Transverse colon (tissue), 4 donors: ENCODE data around the gene ABCA1.

Experiments
- CTCF ChIP-seq, 5 experiments: fragments of 200-600 bp in 3 of 5; fragments of 450-650 bp in 2 of 5; sonication (generic) in 3 of 5; IDR thresholded peaks; 1 replicate in 2 of 5; 2 replicates in 3 of 5; pipeline ENCODE4 v1.5.1; 2016 to 2017; ENCODE audit warnings: antibody characterized with exemption in 5 of 5, inconsistent platforms in 3 of 5, mild to moderate bottlenecking in 2 of 5, moderate library complexity in 1 of 5
- POLR2A ChIP-seq: fragments of 450-650 bp; IDR thresholded peaks from one replicate; pipeline ENCODE4 v1.6.1; 2016; ENCODE audit warnings: antibody characterized with exemption, mild to moderate bottlenecking, moderate library complexity
- POLR2AphosphoS5 ChIP-seq, 3 donors: sonication (generic); formaldehyde crosslinking; IDR thresholded peaks; one replicate each; pipeline ENCODE4 v1.6.1; 2016; ENCODE audit warnings: antibody characterized with exemption in 3 of 3

DNA sequence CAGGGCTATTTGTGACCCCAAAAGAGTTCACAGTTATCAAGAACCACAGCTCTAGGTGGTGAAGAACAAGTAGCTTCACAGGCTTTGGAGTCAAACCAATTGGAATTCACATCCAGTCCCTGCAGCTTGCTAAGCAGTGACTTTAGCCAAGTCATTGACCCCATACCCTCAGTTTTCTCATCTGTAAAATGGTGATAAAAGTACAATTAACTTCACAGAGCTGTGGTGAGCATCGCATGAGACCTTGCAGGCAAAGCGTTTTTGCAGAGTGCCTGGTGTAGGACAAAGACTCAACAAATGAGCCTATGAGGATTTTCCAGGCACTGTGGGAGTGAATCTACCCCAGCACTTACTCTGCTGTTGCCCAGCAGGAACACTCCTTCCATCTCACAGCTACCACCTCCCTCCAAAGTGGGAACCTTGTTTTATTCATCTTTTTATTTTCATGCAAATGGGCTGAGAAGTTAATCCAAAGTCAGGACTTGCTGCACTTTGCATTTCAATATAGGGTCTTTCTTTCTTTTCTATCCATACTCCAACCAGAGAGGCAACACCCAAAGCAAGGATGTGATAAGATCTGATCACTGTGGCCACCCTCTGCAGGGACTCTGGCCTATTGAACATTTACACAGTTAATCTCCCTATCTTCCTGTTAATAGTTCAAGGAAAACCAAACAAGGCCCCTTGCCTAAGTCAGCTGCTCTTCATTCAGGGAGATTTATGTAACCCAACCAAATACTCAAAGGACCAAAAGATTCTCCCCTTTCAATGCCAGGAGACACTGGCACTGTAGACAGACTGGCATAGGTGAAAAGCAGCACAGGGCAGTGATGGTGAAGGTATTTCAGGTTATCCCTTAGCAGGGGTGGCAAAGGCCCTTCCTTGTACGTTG, 41.9 kb downstream of the ABCA1 start:
- TF ChIP-seq POLR2AphosphoS5 (IDR thresholded peaks at IDR 0.05) (no peak), POLR2A (no peak), CTCF (IDR thresholded peaks at IDR 0.05) (no peak)
